K562 (cell line): ENCODE results near the gene ZNF23. TPM values are rescaled to one million over a fixed set of nuclear protein-coding genes. Genes with fewer than 3 reads are reported as not detected.

Experiments used
- ATAC-seq: fragments of 200-7000 bp; cut with Tn5 transposase; 3 replicates; pipeline ENCODE4 v1.9.1; 2020; ENCODE audit warnings: moderate library complexity
- BruUV-seq: library from RNA; stranded (reverse); fragments of 400-500 nt; replicated peaks from 2 replicates; lab custom pipeline; 2021; lab: Mats Ljungman, UMichigan
- CTCF ChIA-PET: fragments of 300-600 bp; formaldehyde crosslinking; extraction: SDS; loops from one replicate; lab custom pipeline; 2021; ENCODE audit warnings: low intra/inter-chr PET ratio; lab: Yijun Ruan, JAX
- POLR2A ChIA-PET: fragments of 300-600, 350-650 bp; sonication (Branson Sonifier 250); formaldehyde crosslinking; extraction: SDS; loops from one replicate; lab custom pipeline; 2021; ENCODE audit warnings: antibody characterized with exemption, inconsistent platforms; lab: Yijun Ruan, JAX
- DNase-seq, 4 experiments: peaks; one replicate each; pipeline versions ENCODE4 v3.0.0 to v3.0.0-alpha.2; 2011 to 2018; ENCODE audit warnings: low spot score in 3 of 4, mixed read lengths in 3 of 4; ENCODE audit errors: extremely low read depth in 1 of 4
- FAIRE-seq: peaks from 2 replicates; lab custom pipeline; 2011; peaks lifted over from hg19 to GRCh38; lab: Jason Lieb, UNC
- H2AFZ ChIP-seq: 2 replicates; pipeline ENCODE4 v1.6.0; 2011; ENCODE audit warnings: low read depth, low read length, control low read depth, inconsistent platforms
- H3K27ac ChIP-seq: fragments of 200-600 bp; 3 replicates; pipeline ENCODE4 v1.8.0; 2011; ENCODE audit warnings: low read depth, mild to moderate bottlenecking, control low read depth, inconsistent platforms, low read length, moderate library complexity, mixed read lengths; ENCODE audit errors: extremely low read depth
- H3K27me3 ChIP-seq, 2 experiments: fragments of 300-600 bp in 1 of 2; 2 replicates in 1 of 2; 3 replicates in 1 of 2; pipeline versions ENCODE4 v1.6.0 to v1.8.0; 2011; ENCODE audit warnings: inconsistent platforms in 2 of 2, low read length in 2 of 2, mild to moderate bottlenecking in 1 of 2, mixed read lengths in 1 of 2, moderate library complexity in 1 of 2; ENCODE audit not compliant: control insufficient read depth in 2 of 2, insufficient read depth in 2 of 2
- H3K36me3 ChIP-seq: fragments of 300-600 bp; 3 replicates; pipeline ENCODE4 v1.8.0; 2011; ENCODE audit warnings: mild to moderate bottlenecking, low read length, inconsistent platforms; ENCODE audit not compliant: control insufficient read depth, insufficient read depth
- H3K4me1 ChIP-seq, 2 experiments: fragments of 200-600 bp in 1 of 2; replicated peaks in 1 of 2; 2 replicates in 1 of 2; 3 replicates in 1 of 2; pipeline versions ENCODE4 v1.5.1 to v1.8.0; 2011; ENCODE audit warnings: inconsistent platforms in 2 of 2, low read length in 2 of 2, mild to moderate bottlenecking in 1 of 2, mixed read lengths in 1 of 2, moderate library complexity in 1 of 2; ENCODE audit not compliant: control insufficient read depth in 2 of 2, insufficient read depth in 2 of 2
- H3K4me2 ChIP-seq: 2 replicates; pipeline ENCODE4 v1.6.1; 2011; ENCODE audit warnings: low read length, control low read depth, inconsistent platforms, mixed read lengths; ENCODE audit not compliant: insufficient read depth
- H3K4me3 ChIP-seq: fragments of 200-600 bp; sonication (generic), shearing (Covaris generic); 2 replicates; pipeline ENCODE4 v1.5.1; 2016; ENCODE audit warnings: control low read depth, inconsistent platforms
- H3K79me2 ChIP-seq: fragments of 200-600 bp; 3 replicates; pipeline ENCODE4 v1.8.0; 2011; ENCODE audit warnings: low read length, inconsistent platforms; ENCODE audit not compliant: control insufficient read depth, insufficient read depth
- H3K9ac ChIP-seq, 2 experiments: 2 replicates each; pipeline versions ENCODE4 v1.6.0 to v1.6.1; 2011; ENCODE audit warnings: low read depth in 2 of 2, low read length in 2 of 2, control low read depth in 1 of 2, inconsistent platforms in 1 of 2, mild to moderate bottlenecking in 1 of 2, mixed read lengths in 1 of 2; ENCODE audit not compliant: insufficient read depth in 1 of 2
- H3K9me1 ChIP-seq: one replicate; pipeline ENCODE4 v1.6.0; 2011; ENCODE audit warnings: inconsistent platforms, mild to moderate bottlenecking, low read length, moderate library complexity; ENCODE audit not compliant: control insufficient read depth, insufficient read depth
- H3K9me3 ChIP-seq: replicated peaks from 2 replicates; pipeline ENCODE4 v1.5.1; 2011; ENCODE audit warnings: low read depth, low read length, inconsistent platforms; ENCODE audit not compliant: control insufficient read depth, insufficient read depth
- H4K20me1 ChIP-seq: replicated peaks from 2 replicates; pipeline ENCODE4 v1.6.1; 2011; ENCODE audit warnings: low read length, inconsistent platforms, mixed read lengths; ENCODE audit not compliant: control insufficient read depth, insufficient read depth
- BACH1 ChIP-seq: fragments of 200-800 bp; sonication (Bioruptor generic); IDR thresholded peaks from 2 replicates; pipeline ENCODE4 v1.6.1; 2016; ENCODE audit warnings: missing genetic modification characterization, missing compliant biosample characterization
- BRCA1 ChIP-seq, 2 experiments: fragments of 450-650 bp in 1 of 2; sonication (generic) in 1 of 2; formaldehyde crosslinking in 1 of 2; IDR thresholded peaks; 2 replicates each; pipeline versions ENCODE4 v1.5.0 to v1.6.1; 2017 to 2020; ENCODE audit warnings: mild to moderate bottlenecking in 1 of 2, missing genetic modification reagents in 1 of 2
- BRD4 ChIP-seq: fragments of 200-600 bp; sonication (generic); IDR thresholded peaks from 2 replicates; pipeline ENCODE4 v1.6.1; 2017; ENCODE audit warnings: inconsistent platforms
- CREB3 ChIP-seq: fragments of 450-650 bp; conservative IDR thresholded peaks from 2 replicates; pipeline ENCODE4 v1.6.1; 2016; ENCODE audit warnings: missing genetic modification characterization, low read depth, mild to moderate bottlenecking, missing compliant biosample characterization, moderate library complexity
- KAT7 ChIP-seq: sonication (generic); formaldehyde crosslinking; IDR thresholded peaks from 2 replicates; pipeline ENCODE4 v1.8.0; 2022; ENCODE audit warnings: missing genetic modification reagents, mild to moderate bottlenecking, borderline replicate concordance
- KDM1A ChIP-seq, 2 experiments: fragments of 450-650 bp; IDR thresholded peaks; 2 replicates each; pipeline ENCODE4 v1.6.1; 2016; ENCODE audit warnings: mild to moderate bottlenecking in 2 of 2
- MAX ChIP-seq: sonication (generic); formaldehyde crosslinking; IDR thresholded peaks from 2 replicates; pipeline ENCODE4 v1.9.0; 2022; ENCODE audit warnings: mild to moderate bottlenecking, missing genetic modification reagents
- PCBP1 ChIP-seq: fragments of 200-400 bp; formaldehyde crosslinking; IDR thresholded peaks from 2 replicates; pipeline ENCODE4 v1.6.1; 2018; ENCODE audit warnings: mild to moderate bottlenecking, low read depth, low read length; ENCODE audit not compliant: poor library complexity, severe bottlenecking
- PHB2 ChIP-seq: fragments of 450-650 bp; IDR thresholded peaks from 2 replicates; pipeline ENCODE4 v1.6.1; 2017; ENCODE audit warnings: low read depth
- PKNOX1 ChIP-seq: fragments of 450-650 bp; IDR thresholded peaks from 2 replicates; pipeline ENCODE4 v1.6.1; 2016
- PRPF4 ChIP-seq: fragments of 200-400 bp; formaldehyde crosslinking; IDR thresholded peaks from one replicate; pipeline ENCODE4 v1.6.1; 2017; ENCODE audit warnings: low read length, low read depth, mild to moderate bottlenecking; ENCODE audit not compliant: insufficient read depth, poor library complexity, severe bottlenecking
- RCOR1 ChIP-seq, 2 experiments: IDR thresholded peaks; 2 replicates each; pipeline ENCODE4 v1.6.1; 2012; ENCODE audit warnings: low read depth in 2 of 2, low read length in 2 of 2, borderline replicate concordance in 1 of 2, improper control_type of control experiment in 1 of 2
- ZNF134 ChIP-seq: fragments of 250-450 bp; sonication (Bioruptor Pico); conservative IDR thresholded peaks from 2 replicates; pipeline ENCODE4 v1.4.0; 2020
- ZNF146 ChIP-seq: IDR thresholded peaks from one replicate; pipeline ENCODE4 v1.6.1; 2018; ENCODE audit warnings: missing compliant biosample characterization; ENCODE audit not compliant: unreplicated experiment
- ZNF175 ChIP-seq: fragments of 200-800 bp; sonication (Bioruptor generic); IDR thresholded peaks from 2 replicates; pipeline ENCODE4 v1.6.1; 2016; ENCODE audit warnings: low read depth, mild to moderate bottlenecking, missing genetic modification characterization, missing compliant biosample characterization
- ZNF655 ChIP-seq: fragments of 250-450 bp; sonication (Bioruptor Pico); IDR thresholded peaks from 2 replicates; pipeline ENCODE4 v1.5.0; 2021
- WGBS: fragments of 100-300 bp; shearing (Covaris generic); methylation state at CpG from one replicate; pipeline ENCODE4 v1.1.6; 2016; ENCODE audit warnings: low coverage, mixed read lengths; ENCODE audit not compliant: insufficient coverage; ENCODE audit errors: missing lambda C conversion rate; 5-methylcytosine and 5-hydroxymethylcytosine counted together
- in situ Hi-C: fragments of 300-500 bp; cut with MboI; formaldehyde crosslinking; loops from 4 replicates; pipeline ENCODE4 v1.15.0; 2018; ENCODE audit warnings: inconsistent platforms, mixed read lengths
- intact Hi-C: fragments of 100-400 bp; cut with micrococcal nuclease; formaldehyde crosslinking; loops from 2 replicates; pipeline ENCODE4 v1.14.2; 2022
- polyA plus RNA-seq, 8 experiments: library from polyadenylated mRNA; depleted of rRNA in 4 of 8; stranded (reverse) in 5 of 8; unstranded in 3 of 8; fragments of >200 nt; fragmentation: Nextera tagmentation in 2 of 8; fragmentation: Illumina TruSeq in 1 of 8; extraction: Ambion mirVana in 2 of 8; extraction: Trizol in 1 of 8; gene quantifications; 2 replicates each; pipeline versions ENCODE4 v1.2.1 to v1.2.3, GENCODE V29; 2011 to 2014; ENCODE audit warnings: inconsistent platforms in 1 of 8, missing spikeins in 1 of 8
- total RNA-seq, 7 experiments: library from RNA; depleted of rRNA in 6 of 7; stranded (reverse); fragments of >200 nt in 6 of 7; fragmentation: Illumina TruSeq in 2 of 7; extraction: Trizol in 2 of 7; gene quantifications; 2 replicates each; pipeline versions ENCODE4 v1.2.1 to v1.2.3, GENCODE V29; 2011 to 2021; ENCODE audit warnings: low replicate concordance in 1 of 7

ZNF23 gene
- total and polyA plus RNA-seq, 9 of the 15 experiments (the other 6 are each of a cell fraction or from before 2014, with no cell fraction given), result 4.7 to 13.4 (median 11.2) TPM

GRCh38 chr16:71432906-71433305 is 29.1 kb downstream of the ZNF23 start:
- DNase-seq (no peak), ATAC-seq (no peak), FAIRE-seq (no peak)
- Histone ChIP-seq H3K27me3 (peaks cover 13 to 51% of the 10 kb centered on the region in 2 experiments; a peak in 4 of 5 replicates), H3K4me1 (peaks cover 12 to 18% of the 10 kb centered on the region in 2 experiments; a peak in 4 of 5 replicates), H3K4me2 (no peak overlapping the region), H3K9me3 (no peaks in the 10 kb centered on the region), H3K4me3 (no peak overlapping the region), H3K79me2 (no peaks in the 10 kb centered on the region), H3K9me1 (peaks cover 3% of the 10 kb centered on the region), H2AFZ (no peak overlapping the region), H3K27ac (no peak overlapping the region), H3K36me3 (no peaks in the 10 kb centered on the region), H3K9ac (no peak overlapping the region), H4K20me1 (0 out of 2 replicates have a peak, but pooled peaks cover 3% of the 10 kb centered on the region)
- ChIA-PET CTCF (no interaction called here), POLR2A (interaction anchor here (0.7 kb wide), 1 partner anchor 23 kb away, joined by 3 read pairs; no protein-coding TSS in a partner anchor)
- BruUV-seq, result no TSS peak
- 0% methylated on average over 6 of the region's 6 CpGs for WGBS
- intact Hi-C loops (loop anchor here (5.0 kb wide), 1 partner anchor 64 kb away; no protein-coding TSS in a partner anchor), in situ Hi-C loops (no loop called here)
- TF ChIP-seq BRD4, result no peak
- no peak for TF ChIP-seq ZNF175 (CRISPR knock-in tag)
- TF ChIP-seq ZNF655 (CRISPR knock-in tag), result no peak
- TF ChIP-seq MAX (CRISPR knock-in tag), result no peak
- TF ChIP-seq CREB3 (tag), result no peak
- TF ChIP-seq ZNF134 (CRISPR knock-in tag), result no peak
- no peak for TF ChIP-seq BRCA1 (IDR thresholded peaks at IDR 0.05)
- no peak for TF ChIP-seq BRCA1 (CRISPR knock-in tag; IDR thresholded peaks at IDR 0.05)
- TF ChIP-seq PRPF4, result no peak
- TF ChIP-seq KAT7 (CRISPR knock-in tag), result no peak
- no peak for TF ChIP-seq RCOR1 (IDR thresholded peaks at IDR 0.05; ENCODE audit: borderline replicate concordance in 1 of 2, low read depth in 2 of 2, low read length in 2 of 2)
- no peak for TF ChIP-seq PHB2
- no peak for TF ChIP-seq KDM1A (IDR thresholded peaks at IDR 0.05)
- TF ChIP-seq BACH1 (tag), result no peak
- no peak for TF ChIP-seq PKNOX1
- no peak for TF ChIP-seq ZNF146 (CRISPR knock-in tag)
- TF ChIP-seq PCBP1, result no peak
